Hindlimb muscle (tissue), 1 donor: ENCODE results near the gene GOLIM4. TPM values are rescaled to one million over a fixed set of nuclear protein-coding genes. Genes with fewer than 3 reads are reported as not detected.
"Not testable (repeated sequence)": the region's sequence is repeated elsewhere in the genome, so short reads cannot be mapped to it uniquely, and the experiment has no call there.

ENCODE experiments used
- DNase-seq: peaks from one replicate; pipeline ENCODE4 v3.0.0-alpha.2; 2013
- polyA plus RNA-seq: library from polyadenylated mRNA; unstranded; fragments of 120-200 nt; gene quantifications from one replicate; pipeline ENCODE4 v1.2.1, GENCODE V29; 2013; ENCODE audit not compliant: insufficient read length

The GOLIM4 gene, protein sequence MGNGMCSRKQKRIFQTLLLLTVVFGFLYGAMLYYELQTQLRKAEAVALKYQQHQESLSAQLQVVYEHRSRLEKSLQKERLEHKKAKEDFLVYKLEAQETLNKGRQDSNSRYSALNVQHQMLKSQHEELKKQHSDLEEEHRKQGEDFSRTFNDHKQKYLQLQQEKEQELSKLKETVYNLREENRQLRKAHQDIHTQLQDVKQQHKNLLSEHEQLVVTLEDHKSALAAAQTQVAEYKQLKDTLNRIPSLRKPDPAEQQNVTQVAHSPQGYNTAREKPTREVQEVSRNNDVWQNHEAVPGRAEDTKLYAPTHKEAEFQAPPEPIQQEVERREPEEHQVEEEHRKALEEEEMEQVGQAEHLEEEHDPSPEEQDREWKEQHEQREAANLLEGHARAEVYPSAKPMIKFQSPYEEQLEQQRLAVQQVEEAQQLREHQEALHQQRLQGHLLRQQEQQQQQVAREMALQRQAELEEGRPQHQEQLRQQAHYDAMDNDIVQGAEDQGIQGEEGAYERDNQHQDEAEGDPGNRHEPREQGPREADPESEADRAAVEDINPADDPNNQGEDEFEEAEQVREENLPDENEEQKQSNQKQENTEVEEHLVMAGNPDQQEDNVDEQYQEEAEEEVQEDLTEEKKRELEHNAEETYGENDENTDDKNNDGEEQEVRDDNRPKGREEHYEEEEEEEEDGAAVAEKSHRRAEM
- polyA plus RNA-seq = 38.6 TPM

DNA sequence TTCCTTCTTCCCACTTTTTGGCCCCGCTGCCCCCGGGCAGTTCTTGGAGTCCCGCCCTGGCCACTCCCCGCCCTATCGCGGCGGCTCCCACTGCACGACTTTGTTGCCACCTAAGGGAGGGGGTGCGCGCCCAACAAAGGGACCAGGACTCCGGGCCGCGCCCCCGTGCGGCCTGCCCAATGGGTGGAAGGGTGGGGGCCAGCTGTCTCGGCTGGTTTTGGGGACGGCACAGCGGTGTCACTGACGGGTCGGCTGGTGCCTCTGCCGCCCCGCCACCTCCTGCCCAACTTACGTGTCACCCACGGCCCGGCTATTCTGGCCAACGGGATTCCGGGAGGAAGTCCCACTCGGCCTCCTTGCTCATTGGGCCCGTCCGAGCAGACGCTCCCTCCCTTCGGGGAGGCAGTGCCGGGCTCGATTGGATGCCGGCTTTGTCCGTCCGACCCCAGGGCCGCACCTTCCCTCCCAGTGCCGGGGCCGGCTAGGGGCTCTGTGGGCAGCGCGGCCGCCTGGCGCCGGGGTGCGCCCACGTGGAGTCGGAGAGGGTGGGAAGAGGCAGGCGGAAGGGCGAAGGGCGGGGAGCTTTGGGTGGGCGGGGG lies at the start of gene GOLIM4:
Gene GOLIM4, minus strand, starts transcription at position 314 of the 599 bp plus-strand sequence. CDS start 639 bp downstream, outside the sequence.
- peak; percentile 96 for DNase-seq

DNA sequence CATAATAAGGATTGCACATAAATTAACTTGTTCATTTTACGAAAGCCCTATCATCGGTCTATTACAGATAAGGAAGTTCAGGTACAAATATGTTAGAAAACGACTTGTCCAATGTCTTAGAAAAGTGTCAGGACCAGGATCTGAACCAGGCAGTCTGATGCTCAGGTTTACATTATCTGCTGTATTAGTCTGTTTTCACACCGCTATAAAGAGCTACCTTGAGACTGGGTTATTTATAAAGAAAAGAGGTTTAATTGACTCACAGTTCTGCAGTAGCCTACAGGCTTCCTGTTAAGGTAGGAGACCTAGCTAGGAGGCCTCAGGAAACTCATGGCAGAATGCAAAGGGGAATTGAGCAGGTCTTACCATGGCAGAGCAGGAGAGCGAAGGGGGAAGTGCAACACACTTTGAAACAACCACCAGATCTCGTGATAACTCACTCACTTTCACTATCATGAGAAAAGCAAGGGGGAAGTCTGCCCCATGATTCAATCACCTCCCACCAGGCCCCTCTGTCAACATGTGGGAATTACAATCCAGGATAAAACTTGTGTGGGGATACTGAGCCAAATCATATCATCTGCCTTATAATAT lies 45.8 kb upstream of the GOLIM4 start:
- DNase-seq = no peak

DNA sequence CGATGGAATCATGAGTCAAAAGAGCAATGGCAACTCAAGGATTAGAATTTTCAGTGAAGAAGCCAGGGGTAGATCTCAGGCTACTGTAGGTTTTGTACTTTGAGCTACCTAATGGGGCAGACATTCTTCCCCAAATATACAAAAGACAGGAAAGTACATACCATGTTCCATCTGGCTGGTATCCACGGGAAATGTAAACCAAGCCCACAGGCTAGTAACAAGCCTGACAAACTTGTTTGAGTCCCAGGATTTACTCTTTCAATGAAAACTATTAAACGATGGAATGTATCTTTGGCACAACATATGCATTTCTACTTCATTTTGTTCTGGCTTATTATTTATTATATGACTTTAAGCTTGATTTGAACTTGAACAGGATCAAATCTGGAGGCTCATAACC lies 44.2 kb upstream of the GOLIM4 start:
- no peak for DNase-seq

DNA sequence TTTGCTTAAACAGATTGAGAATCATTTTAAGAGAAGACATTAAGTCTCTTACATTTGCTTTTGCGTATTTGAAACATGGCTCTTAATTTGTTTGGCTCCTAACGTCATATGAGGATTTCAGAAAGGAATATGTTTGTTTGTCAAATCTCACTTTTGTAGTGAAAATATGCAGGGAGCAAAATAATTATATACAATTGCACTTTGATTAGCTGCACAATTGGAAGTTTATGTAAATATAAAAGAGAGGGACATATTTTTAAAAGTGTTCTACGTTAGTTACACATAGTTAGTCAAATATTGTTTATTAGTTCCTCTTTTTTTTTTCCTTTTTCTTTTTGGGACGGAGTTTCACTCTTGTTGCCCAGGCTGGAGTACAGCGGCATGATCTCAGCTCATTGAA lies 42.7 kb upstream of the GOLIM4 start:
- DNase-seq = no peak

DNA sequence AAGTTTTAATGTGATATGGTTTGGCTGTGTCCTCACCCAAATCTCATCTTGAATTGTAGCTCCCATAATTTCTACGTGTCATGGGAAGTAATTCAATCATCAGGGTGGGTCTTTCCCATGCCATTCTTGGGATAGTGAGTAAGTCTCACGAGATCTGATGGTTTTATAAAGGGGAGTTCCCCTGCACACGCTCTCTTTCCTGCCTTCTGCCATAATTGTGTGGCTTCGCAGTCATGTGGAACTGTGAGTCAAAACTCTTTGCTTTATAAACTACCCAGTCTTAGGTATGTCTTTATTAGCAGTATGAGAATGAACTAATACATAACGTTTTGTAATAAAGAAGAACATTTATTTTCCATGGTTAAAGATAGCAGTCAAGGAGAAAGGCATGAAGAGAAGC lies 39.2 kb upstream of the GOLIM4 start:
- DNase-seq = no peak

DNA sequence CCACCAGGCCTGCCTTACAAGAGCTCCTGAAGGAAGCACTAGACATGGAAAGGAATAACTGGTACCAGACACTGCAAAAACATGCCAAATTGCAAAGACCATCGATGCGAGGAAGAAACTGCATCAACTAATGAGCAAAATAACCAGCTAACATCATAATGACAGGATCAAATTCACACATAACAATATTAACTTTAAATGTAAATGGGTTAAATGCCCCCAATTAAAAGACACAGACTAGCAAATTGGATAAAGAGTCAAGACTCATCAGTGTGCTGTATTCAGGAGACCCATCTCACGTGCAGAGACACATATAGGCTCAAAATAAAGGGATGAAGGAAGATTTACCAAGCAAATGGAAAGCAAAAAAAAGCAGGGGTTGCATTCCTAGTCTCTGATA lies 34.5 kb upstream of the GOLIM4 start:
- DNase-seq = not testable (repeated sequence)

DNA sequence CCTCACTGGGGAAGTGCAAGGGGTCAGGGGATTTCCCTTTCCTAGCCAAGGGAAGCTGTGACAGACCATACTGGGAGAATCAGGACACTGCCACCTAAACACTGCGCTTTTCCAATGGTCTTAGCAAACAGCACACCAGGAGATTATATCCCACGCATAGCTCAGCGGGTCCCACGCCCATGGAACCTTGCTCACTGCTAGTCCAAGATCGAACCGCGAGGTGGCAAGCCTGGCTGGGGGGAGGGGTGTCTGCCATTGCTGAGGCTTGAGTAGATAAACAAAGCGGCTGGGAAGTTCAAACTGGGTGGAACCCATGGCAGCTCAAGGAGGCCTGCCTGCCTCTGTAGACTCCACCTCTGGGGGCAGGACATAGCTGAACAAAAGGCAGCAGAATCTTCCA lies 32.7 kb upstream of the GOLIM4 start:
- DNase-seq = not testable (repeated sequence)

DNA sequence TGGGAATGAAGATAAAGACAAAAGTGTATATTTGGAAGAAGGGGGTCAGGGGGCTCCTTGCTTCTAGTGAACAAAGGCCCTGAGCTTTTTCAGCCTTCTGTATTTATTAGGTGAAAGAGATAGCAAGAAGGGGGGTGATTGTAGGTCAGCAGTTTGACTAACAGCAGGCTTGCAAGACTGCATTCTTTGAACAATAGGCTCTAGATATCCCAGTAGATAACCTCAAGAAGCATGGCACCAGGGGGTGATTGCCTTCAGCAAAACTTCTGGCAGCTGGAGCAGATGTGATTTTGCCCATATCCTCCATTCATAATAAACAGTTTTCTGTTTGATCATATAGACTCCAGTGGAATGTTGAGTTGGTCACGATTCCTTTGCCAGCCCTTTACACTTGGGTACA lies 31.7 kb upstream of the GOLIM4 start:
- DNase-seq = no peak

DNA sequence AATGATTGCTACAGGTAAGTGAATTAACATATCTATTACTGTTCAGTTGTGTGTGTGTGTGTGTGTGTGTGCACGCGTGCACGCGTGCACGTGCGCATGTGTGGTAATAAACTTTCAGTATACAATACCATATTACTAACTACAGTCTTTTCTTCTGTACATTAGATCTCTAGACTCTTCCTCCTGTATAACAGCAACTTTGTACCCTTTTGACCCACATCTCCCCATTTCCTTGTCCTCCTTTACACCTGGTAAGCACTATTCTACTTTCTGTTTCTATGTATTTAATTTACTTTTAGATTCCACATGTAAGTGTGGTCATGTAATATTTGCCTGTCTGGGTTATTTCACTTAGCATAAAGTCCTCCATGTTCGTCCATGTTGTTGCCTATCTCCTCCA lies 29.1 kb upstream of the GOLIM4 start:
- DNase-seq = no peak

DNA sequence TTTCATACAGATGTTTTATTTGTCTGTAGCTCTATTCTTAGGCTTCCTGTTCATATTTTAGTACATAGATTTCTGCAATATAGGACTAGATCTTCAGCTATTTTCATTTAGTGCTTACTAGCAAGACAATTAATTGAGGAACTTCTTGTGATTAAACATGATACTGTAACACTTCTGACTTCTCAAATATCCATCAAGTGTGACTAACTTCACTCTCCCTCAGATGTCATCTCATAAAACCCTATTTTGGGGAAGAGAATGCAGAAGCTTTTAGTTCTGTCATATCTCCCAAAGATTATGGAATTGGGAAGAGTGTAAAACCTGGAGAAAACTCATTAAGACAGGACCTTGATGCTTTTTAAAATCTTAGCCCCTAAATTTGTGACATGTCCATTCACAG lies 28.6 kb upstream of the GOLIM4 start:
- DNase-seq = no peak

DNA sequence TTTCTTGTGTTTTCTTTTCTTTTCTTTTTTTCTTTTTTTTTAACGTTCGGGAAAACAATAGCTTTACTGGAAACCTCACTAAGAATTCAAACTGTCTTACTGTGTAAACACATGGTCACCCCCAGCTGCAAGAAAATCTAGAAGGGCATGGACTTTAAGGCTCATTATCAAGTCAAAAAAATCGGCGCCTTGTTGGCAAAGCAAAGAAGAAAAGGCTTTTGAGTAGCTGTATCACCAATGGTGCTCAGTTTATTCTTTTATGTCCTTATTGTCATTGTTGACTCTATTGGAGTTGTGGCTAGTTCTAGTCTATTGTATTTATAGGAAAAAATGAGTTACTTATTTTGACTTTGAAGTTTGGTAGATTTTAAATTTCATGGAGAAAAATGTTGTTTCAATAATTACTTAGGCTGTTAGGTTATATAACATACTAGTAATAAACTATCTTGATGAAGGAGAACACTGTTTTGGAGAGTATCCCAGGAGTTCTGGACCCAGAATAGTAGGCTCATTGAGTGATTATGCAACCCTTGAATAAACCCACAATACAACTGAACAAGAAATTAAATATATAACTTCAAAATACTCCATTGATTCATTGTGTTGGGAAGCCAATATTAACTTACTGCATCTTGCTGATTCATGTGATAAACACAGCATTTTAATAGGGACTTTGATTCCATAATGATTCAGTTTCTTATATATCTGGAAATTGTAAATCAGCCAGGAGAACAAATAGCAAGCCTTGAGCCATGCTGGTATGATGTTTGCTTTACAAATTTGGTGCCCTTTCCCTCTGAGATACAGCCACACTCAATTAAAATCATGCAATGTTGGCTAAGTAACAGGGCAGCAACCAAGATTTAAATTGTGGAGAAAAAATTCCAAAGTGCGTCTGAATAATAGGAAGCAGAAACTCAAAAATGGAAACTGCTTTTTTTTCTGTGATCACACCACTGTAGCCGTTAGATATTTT lies 27.8 kb upstream of the GOLIM4 start:
- DNase-seq = no peak

DNA sequence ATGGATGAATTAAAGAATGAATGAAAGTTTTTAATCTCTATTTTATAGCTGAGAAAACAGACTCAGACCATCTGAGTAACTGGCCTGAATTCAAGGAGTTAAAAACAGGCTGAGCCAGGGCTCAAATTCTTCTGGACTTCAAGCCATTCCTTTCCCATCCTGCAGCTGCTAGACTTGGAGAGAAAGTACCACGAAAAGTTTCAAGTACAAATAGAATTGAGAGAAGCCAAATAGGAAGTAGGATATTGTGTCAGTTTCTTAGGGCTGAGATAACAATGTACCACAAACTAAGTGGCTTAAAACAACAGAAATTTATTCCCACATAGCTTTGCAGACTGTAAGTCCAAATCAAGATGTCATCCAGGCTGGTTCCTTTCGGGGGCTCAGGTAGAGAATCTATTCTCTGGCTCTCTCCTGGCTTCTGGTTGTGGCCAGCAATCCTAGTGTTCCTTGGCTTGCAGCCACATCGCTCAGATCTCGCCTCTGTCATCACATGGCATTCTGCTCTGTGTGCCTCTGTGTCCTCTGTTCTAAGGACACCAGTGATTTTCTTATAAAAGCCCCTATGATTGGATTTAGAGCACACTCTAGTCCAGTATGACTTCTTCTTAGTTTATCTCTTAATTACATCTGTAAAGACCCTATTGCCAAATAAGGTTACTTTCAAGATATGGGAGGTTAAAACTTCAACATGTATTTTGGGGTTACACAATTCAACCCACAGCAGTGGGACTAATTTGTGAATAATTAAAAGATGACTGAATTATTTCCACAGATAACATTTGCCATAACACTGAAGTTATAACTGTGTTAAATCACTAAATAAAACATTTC lies 25.7 kb upstream of the GOLIM4 start:
- DNase-seq = peak; percentile 56

DNA sequence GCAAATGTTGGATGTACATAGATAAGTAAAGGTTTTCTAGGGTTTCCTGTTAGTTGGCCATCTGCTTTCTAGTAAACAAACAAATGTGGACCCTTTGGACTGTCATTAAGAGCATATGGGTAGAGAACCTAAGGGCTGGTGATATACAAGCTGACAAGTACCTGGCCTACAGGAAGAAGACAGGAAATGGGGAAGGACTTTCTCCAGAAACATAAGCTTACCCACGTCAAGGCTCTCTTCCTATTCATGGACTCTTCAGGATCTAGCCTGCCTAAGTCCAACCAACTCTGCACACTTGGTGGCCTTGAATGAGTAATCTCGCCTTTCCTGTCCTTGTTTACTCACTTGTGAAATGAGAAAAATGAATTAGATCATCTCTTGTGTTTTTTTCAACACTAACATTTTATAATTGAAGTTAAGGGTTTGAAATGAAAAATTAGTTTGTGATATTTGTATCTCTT lies 22.2 kb upstream of the GOLIM4 start:
- no peak for DNase-seq

DNA sequence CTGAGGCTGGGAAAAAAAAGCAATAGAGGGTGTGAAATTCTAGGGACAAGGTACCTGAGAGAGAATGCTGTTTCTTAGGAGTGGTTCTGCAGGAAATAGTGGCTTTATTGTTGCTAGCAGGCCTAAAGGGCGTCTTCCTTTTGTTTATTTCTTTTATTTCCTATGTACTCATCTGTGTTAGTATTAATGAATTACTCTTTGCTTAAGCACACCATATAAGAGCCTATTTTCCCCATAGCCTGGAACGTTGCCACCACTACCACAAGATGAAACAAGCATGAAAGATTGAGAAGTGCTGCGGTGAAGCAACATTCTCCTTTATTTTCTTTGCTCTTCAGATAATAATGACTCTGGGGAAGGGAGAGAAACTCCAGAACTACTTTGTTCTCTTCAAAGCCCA lies 21.3 kb upstream of the GOLIM4 start:
- DNase-seq = no peak

DNA sequence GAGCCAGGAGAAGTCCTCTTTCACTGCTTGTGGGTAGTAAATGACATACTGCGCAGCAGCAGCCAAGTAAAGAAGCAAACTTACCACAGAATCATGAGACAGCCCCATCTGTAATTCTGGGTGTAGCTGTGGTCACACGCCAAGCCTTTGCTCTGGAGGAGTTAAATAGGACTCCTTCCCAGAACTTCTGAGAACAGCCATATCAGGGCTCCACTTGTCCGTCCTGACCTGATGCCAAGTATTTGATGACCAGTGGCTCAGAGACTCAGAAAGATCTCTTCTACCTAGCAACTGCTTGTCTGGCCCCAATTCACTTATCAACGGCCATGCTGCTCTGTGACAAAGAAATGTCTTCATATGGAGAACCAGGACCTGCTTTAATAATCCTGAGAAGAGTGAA lies 20.6 kb upstream of the GOLIM4 start:
- peak; percentile 29 for DNase-seq

DNA sequence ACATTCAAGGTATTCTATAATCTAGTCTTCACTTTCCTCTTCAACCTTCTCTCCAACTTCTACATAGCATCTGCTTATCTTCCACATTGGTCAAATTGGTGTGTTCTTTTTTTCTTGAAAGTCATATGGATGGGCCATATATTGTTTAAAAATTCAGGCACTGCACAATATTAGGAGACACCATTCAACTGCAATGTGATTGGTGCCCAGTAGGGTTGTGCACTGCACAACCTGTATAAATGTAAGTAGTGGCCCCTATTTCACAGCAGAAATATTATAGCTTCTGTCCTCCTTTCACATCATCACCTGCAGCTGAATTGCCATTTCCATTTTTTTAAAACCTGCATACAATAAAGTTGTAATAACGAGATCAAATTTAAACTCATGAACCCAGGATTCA lies 18.1 kb upstream of the GOLIM4 start:
- no peak for DNase-seq

DNA sequence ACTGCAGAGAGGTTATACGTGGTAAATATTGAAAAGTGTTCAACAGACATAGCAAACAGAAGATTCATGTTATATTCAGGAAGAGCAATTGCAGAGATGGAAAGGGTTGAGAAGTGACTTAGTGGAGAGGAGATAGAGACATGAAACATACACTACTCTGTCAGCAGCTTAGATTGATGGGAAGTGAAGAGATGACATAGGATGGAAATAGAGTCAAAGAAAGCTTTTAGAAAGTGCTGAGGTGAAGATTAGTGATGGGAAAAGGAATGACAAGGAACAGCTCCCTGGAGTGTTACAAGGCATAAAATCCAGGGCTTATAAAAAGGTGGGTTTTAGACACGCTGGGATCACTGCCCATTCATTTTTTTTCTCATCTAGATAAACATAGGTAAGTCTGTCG lies 17.2 kb upstream of the GOLIM4 start:
- no peak for DNase-seq

DNA sequence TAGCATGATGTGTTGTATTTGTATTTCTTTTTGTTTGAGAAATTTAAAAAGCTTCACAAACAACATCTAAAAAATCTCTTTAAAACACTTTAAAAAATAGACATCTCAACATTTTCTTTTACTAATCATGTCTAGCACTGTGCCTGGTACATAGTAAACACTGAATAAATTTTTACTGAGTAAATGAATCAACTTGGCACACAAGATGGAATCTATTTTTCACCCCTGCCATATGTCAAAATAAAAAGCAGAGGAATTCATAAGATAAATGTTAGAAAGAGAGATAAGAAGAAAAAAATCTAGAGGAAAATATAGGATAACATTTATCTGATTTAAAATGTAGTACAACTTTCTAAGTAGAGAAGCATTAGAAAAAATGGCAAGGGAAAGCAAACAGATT lies 8.6 kb upstream of the GOLIM4 start:
- no peak for DNase-seq

DNA sequence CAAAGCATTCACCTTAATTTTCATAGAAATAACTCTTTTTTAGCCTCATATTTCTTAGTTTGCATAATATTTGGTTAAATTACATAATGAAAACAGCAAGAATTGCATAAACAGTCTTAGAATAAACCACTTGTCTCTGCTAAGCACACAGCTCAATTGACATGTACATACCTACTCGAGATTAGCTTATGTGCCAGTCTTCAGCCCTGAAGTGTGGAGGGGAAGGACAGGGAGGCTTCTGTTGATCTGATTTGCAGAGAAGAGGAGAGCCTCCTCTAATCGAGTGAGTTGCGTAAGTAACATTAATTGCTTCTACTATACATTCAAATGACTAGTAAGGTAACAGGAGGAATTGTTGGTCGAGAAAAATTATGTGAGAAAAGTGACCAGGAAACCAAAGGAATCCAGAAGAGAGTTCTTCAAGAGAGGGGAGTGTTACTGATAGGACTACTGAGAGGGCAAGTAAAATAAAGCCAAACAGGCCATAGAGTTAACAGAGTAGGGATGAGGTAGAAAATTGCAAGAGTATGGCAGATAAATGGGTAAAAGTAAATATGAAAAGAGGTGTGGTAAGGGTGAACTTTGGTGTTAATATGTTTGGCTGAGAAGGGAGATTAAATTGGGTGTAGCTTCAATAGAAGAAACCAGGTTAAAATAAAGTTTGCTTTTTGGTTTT lies 7.1 kb upstream of the GOLIM4 start:
- no peak for DNase-seq

DNA sequence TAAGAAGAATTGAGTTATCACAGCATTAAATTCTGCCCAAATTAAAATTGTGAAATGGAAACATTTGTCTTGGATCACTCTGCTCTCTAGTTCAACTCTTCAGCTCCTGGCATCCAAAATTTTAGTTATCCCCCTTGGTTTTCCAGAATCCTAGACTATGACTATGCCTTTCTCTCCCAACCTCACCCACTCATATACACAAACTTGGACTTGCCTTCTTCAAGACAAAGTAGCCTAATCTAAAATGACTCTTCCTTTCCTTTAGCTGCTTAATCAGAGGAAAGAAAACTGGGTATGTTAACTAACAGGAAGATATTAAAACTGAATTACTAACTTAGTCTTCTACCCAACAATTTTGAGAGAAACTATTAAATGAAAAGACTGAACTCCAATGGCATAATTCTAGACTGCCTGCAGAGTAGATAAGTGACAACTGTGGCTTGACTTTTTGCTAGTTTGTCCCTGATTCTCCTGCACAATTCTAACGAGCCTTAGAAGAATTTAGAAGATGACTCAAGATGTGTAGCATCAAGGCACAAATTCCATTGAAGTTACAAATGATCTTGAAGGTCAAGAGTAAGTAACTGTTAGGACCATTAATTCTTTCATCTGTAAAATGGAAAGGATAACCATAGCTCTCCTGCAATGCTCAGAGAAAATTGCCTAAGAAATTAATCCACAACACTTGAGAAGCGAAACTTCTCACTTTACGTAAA lies 5.2 kb upstream of the GOLIM4 start:
- DNase-seq = no peak
